ENCODE data around the gene SLC29A1. TPM values are rescaled to one million over a fixed set of nuclear protein-coding genes. Genes with fewer than 3 reads are reported as not detected.

The SLC29A1 gene
- total and polyA plus RNA-seq, 4 donors, result 15.1 to 67.2 (median 16.7) TPM

DNA sequence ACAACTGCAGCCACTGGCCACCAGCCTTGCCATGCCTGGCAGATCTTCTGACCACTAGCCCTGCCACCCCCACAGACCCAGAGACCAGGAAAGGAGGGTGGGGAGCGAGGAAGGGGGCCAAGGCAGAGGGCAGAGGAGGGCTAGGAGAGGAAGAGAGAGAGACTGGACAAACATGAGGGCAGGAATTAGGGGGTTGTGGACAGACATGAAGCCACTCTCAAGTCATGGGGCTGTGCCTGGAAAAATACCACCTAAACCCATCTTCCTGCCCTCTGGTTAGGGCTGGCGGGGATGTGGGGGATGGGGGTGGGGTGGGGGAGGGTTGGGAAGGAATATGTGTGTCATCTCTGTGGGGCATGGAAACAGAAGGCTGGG lies 1.4 kb upstream of the SLC29A1 start:
- peak overlapping the region; percentile 26 to 42 for H3K9ac ChIP-seq (ENCODE audit: low read depth in 1 of 2, low read length in 2 of 2)
- no peaks in the 10 kb centered on the region for H3K9me3 ChIP-seq (ENCODE audit: control insufficient read depth in 4 of 4, low read length in 3 of 4)
- TF ChIP-seq FOXA1 (IDR thresholded peaks at IDR 0.05), result no peak
- no peak for TF ChIP-seq RAD21 (IDR thresholded peaks at IDR 0.05)
- TF ChIP-seq, protein P1, sequence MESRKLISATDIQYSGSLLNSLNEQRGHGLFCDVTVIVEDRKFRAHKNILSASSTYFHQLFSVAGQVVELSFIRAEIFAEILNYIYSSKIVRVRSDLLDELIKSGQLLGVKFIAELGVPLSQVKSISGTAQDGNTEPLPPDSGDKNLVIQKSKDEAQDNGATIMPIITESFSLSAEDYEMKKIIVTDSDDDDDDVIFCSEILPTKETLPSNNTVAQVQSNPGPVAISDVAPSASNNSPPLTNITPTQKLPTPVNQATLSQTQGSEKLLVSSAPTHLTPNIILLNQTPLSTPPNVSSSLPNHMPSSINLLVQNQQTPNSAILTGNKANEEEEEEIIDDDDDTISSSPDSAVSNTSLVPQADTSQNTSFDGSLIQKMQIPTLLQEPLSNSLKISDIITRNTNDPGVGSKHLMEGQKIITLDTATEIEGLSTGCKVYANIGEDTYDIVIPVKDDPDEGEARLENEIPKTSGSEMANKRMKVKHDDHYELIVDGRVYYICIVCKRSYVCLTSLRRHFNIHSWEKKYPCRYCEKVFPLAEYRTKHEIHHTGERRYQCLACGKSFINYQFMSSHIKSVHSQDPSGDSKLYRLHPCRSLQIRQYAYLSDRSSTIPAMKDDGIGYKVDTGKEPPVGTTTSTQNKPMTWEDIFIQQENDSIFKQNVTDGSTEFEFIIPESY (IDR thresholded peaks at IDR 0.05), result no peak
- peaks cover 50 to 90% (median 72%) of the 10 kb centered on the region in 4 donors for H3K4me1 ChIP-seq (ENCODE audit: control insufficient read depth in 4 of 4, insufficient read depth in 4 of 4, low read length in 3 of 4)
- H3K27ac ChIP-seq (ENCODE audit: low read depth in 1 of 2, low read length in 2 of 2), result peak overlapping the region; percentile 89 to 95
- 45% methylated on average over 2 of the region's 2 CpGs for WGBS
- H3K4me3 ChIP-seq (ENCODE audit: low read depth in 1 of 3, low read length in 3 of 3), result no peak overlapping the region
- H3K36me3 ChIP-seq (ENCODE audit: control insufficient read depth in 4 of 4, insufficient read depth in 3 of 4, low read depth in 1 of 4, low read length in 3 of 4), result no peaks in the 10 kb centered on the region
- DNase-seq (ENCODE audit: low spot score), result no peak
- H3K27me3 ChIP-seq (ENCODE audit: control insufficient read depth in 4 of 4, insufficient read depth in 4 of 4, low read length in 3 of 4), result no peaks in the 10 kb centered on the region

DNA sequence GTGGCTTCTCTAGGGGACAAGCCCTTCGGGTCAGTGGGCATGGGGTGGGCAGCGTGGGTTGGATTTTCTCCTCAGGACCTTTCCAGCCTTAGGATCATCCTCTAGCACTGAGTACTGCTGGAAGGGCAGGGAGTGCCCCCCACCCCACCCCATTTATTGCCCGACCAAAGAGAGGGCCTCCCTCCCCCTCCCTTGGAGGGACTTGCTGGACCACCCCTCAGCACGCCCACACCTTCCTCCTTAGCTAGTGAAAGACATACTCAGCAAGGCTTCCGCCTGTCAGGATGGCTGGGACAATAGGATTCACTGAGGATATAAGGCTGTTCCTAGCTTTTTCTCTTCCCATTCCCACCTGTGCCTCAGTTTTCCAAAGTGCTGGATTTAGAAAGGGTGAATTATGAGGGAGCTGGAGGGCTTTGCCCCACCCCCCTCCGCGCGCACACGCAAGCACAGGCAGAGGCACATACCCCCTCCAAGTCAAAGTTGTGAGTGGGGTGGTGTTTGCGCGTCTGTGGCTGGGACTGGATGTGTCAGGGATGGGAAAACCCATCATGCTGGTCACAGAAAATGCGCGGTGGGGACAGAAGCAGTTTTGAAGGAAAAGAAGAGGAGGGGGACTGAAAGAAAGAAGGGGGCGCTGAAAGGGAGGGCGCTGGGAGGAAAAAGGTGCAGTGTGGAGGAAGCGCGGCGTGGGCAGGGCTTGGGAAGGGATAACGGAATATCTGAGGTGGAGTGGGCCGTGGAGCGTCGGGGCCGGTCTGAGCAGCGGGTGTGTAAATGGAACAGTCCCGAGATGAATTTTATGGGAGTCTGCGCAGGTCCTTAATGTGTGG lies 693 bp upstream of the SLC29A1 start:
- H3K9ac ChIP-seq (ENCODE audit: low read depth in 1 of 2, low read length in 2 of 2), result peak overlapping the region; percentile 3 to 24
- no peak for DNase-seq (ENCODE audit: low spot score)
- 39% methylated on average over 26 of the region's 26 CpGs for WGBS
- peaks cover 50 to 90% (median 72%) of the 10 kb centered on the region in 4 donors for H3K4me1 ChIP-seq (ENCODE audit: control insufficient read depth in 4 of 4, insufficient read depth in 4 of 4, low read length in 3 of 4)
- H3K9me3 ChIP-seq (ENCODE audit: control insufficient read depth in 4 of 4, low read length in 3 of 4), result no peaks in the 10 kb centered on the region
- peak overlapping the region in 2 of 3 donors; percentile 40 to 71 for H3K4me3 ChIP-seq (ENCODE audit: low read depth in 1 of 3, low read length in 3 of 3)
- H3K36me3 ChIP-seq (ENCODE audit: control insufficient read depth in 4 of 4, insufficient read depth in 3 of 4, low read depth in 1 of 4, low read length in 3 of 4), result no peaks in the 10 kb centered on the region
- peak overlapping the region; percentile 68 to 89 for H3K27ac ChIP-seq (ENCODE audit: low read depth in 1 of 2, low read length in 2 of 2)
- H3K27me3 ChIP-seq (ENCODE audit: control insufficient read depth in 4 of 4, insufficient read depth in 4 of 4, low read length in 3 of 4), result no peaks in the 10 kb centered on the region
- TF ChIP-seq FOXA2 (IDR thresholded peaks at IDR 0.05) (no peak), HNF4A (conservative IDR thresholded peaks at IDR 0.05) (no peak), RXRA (IDR thresholded peaks at IDR 0.05) (no peak), TAF1 (conservative IDR thresholded peaks at IDR 0.05) (no peak), RAD21 (IDR thresholded peaks at IDR 0.05) (no peak)
- TF ChIP-seq, protein P2, sequence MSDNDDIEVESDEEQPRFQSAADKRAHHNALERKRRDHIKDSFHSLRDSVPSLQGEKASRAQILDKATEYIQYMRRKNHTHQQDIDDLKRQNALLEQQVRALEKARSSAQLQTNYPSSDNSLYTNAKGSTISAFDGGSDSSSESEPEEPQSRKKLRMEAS (IDR thresholded peaks at IDR 0.05), result no peak
- TF ChIP-seq, protein P3, sequence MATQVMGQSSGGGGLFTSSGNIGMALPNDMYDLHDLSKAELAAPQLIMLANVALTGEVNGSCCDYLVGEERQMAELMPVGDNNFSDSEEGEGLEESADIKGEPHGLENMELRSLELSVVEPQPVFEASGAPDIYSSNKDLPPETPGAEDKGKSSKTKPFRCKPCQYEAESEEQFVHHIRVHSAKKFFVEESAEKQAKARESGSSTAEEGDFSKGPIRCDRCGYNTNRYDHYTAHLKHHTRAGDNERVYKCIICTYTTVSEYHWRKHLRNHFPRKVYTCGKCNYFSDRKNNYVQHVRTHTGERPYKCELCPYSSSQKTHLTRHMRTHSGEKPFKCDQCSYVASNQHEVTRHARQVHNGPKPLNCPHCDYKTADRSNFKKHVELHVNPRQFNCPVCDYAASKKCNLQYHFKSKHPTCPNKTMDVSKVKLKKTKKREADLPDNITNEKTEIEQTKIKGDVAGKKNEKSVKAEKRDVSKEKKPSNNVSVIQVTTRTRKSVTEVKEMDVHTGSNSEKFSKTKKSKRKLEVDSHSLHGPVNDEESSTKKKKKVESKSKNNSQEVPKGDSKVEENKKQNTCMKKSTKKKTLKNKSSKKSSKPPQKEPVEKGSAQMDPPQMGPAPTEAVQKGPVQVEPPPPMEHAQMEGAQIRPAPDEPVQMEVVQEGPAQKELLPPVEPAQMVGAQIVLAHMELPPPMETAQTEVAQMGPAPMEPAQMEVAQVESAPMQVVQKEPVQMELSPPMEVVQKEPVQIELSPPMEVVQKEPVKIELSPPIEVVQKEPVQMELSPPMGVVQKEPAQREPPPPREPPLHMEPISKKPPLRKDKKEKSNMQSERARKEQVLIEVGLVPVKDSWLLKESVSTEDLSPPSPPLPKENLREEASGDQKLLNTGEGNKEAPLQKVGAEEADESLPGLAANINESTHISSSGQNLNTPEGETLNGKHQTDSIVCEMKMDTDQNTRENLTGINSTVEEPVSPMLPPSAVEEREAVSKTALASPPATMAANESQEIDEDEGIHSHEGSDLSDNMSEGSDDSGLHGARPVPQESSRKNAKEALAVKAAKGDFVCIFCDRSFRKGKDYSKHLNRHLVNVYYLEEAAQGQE (IDR thresholded peaks at IDR 0.05), result no peak
- TF ChIP-seq, protein P1 (IDR thresholded peaks at IDR 0.05), result no peak
- TF ChIP-seq, protein P4, sequence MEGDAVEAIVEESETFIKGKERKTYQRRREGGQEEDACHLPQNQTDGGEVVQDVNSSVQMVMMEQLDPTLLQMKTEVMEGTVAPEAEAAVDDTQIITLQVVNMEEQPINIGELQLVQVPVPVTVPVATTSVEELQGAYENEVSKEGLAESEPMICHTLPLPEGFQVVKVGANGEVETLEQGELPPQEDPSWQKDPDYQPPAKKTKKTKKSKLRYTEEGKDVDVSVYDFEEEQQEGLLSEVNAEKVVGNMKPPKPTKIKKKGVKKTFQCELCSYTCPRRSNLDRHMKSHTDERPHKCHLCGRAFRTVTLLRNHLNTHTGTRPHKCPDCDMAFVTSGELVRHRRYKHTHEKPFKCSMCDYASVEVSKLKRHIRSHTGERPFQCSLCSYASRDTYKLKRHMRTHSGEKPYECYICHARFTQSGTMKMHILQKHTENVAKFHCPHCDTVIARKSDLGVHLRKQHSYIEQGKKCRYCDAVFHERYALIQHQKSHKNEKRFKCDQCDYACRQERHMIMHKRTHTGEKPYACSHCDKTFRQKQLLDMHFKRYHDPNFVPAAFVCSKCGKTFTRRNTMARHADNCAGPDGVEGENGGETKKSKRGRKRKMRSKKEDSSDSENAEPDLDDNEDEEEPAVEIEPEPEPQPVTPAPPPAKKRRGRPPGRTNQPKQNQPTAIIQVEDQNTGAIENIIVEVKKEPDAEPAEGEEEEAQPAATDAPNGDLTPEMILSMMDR (IDR thresholded peaks at IDR 0.05; ENCODE audit: low read depth, low read length, missing input control), result no peak
